SIG-M5 treated with dmso at 0.1 percent for 504 hours (cell line): Measurements from ENCODE around the gene BCAS2.

ENCODE experiments used
- DNase-seq: peaks from one replicate; lab custom pipeline; 2025; ENCODE audit not compliant: unreplicated experiment; lab: John Stamatoyannopoulos, UW

The BCAS2 gene

DNA sequence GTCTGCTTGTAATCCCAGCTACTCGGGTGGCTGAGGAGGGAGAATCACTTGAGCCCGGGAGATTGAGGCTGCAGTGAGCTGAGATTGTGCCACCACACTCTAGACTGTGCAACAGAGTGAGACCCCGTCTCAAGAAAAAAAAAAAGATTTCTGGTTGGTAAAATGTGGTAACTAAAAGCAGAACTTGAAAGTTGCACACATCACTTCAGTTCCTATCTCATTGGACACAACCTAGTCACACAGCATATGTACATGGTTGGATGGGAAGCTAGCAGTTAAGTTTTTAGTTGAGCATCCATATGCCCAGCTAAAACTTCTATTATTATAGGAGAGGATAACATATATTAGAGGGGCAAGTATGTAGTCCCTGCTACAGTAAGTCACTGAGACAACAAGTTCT lies 22.1 kb downstream of the BCAS2 start:
- DNase-seq: peak; percentile 49

DNA sequence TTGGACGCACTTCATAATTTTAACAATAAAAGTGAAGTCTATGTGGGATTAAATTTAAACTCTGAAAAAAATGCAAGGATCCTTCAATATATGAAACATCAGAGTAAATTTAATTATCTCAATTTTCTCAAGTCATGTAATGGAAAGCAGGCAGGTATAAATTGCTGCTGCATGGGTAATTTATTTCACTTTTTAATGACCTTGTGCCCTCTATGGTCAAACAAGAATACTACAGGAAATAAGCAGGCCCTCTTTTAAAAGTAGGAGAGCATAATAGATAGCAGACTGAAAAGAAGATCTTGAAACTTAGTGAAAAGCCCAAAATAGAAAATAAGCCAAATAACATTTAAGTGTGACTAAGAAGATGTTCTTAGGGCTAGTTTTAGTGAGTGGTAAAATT lies 22.9 kb downstream of the BCAS2 start:
- peak; percentile 70 for DNase-seq

DNA sequence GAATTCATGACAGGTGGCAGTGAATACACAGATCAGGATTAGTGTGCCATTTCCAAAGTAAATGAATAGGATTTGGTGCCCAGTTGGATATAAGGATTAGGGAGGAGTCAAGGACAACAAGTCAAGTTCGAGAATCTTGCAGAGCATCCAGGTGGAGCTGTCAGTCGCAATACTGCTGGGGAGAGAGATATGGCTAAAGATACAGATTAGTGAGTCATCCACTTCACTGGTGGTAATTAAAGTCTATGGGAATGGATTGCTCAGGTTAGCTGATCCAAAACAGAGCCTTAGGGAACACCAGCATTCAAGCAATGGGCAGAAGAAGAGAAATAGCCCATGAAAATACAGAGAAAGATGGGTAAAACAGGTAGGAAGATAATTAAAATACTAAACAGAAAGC lies 26.8 kb downstream of the BCAS2 start:
- no peak for DNase-seq

DNA sequence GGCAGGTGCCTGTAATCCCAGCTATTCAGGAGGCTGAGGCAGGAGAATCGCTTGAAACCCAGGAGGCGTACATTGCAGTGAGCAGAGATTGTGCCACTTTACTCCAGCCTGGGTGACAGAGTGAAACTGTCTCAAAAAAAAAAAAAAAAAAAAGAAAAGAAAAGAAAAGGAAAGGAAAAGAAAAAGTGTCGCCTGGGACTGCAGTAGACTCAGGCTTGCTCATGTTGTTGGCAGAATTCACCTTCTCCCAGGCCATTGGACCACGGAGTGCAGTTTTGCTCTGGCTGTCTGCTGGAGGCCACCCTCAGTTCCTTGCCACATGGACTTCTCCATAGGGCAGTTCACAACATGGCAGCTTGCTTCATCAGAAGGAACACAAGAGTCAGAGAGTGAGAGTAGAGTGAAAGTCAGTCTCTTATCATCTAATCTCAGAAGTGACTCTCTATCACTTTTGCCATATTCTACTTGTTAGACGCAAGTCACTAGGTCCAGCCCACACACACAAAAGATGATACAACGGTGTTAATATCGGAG lies 29.2 kb downstream of the BCAS2 start:
- no peak for DNase-seq

DNA sequence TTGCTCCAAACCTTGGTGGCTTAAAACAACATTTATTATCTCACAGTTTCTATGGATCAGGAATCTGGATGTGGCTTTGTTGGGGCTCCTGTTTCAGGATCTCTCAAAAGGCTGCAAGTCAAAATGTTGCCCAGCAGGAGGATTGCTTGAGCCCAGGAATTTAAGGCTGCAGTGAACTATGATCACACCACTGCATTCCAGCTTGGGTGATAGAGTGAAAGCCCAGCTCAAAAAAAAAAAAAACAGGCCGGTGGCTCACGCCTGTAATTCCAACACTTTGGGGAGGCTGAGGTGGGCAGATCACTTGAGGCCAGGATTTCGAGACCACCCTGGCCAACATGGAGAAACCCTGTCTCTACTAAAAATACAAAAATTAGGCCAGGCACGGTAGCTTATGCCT lies 30.0 kb downstream of the BCAS2 start:
- DNase-seq: no peak

DNA sequence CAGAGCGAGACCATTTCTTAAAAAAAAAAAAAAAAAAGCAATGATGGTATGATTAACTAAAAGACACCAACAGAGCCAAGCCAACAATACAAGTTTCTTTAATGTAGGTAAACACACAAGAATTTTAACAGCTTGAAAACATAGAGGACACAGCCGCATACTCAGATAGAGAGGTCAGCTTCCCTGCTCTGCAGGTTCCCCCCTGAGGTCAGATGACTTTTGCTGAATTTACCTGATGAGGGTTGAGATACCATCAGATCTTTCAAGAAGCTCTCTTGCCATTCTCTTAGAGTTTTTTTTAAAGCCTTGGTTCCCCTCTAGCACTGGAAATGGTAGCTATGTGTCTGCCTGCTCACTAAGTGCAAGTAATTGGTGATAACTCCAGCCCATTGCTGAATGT lies 31.1 kb downstream of the BCAS2 start:
- no peak for DNase-seq

DNA sequence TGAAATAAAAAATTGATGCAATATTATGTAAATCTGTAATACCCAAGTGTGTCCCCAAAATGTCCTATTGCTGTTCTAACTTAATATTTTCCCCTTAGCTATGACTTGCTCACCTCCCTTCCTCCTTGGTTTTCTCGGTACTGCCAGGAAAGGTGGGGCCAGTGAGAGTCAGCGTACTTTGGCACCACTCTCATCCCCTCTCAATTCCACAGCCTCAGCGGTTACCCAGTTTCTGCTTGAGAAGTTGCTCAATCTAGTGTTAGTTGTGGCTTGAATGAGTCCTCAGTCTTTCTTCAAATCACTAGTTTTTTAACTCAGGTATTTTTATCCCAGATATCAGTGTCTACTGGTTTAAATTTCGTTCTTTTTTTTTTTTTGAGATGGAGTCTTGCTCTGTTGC lies 32.3 kb downstream of the BCAS2 start:
- peak; percentile 45 for DNase-seq

DNA sequence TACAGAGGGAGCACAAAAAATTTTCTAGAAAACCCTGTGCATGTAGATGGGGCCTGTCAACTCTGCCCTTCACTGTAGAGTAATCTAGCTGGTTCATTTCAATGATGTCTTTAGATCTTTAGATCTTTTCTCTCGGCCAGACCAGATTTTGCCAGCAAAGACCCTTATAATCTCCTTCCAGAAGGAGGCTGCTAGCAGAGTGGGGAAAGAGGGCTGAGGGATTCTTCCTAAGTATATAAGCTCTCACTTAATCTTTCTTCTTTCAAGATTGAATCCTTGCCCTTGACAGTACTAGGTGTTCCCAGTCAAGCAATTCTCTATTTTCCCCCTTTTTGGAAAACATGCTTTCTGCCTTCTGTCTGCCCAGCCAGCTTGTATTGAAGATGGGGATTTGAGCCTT lies 34.3 kb downstream of the BCAS2 start:
- no peak for DNase-seq

DNA sequence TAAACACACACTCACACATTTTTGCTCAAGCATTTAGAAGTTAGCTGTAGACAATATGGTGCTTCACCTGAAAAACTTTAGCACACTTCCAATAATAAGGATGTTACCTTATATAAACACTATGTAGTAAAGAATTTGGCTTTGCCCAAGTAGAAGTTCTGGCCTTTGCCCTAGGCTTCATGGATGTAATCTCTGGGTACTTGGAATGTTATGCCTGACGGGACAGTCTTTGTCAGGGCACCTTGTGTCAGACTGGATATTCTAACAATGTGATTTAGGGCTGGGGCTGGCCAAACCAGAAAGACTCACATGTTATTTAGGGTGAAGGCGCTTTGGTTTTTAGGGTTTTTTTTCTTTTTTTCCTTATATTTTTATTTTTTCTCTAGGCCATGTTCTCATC lies 35.6 kb downstream of the BCAS2 start:
- DNase-seq: no peak

DNA sequence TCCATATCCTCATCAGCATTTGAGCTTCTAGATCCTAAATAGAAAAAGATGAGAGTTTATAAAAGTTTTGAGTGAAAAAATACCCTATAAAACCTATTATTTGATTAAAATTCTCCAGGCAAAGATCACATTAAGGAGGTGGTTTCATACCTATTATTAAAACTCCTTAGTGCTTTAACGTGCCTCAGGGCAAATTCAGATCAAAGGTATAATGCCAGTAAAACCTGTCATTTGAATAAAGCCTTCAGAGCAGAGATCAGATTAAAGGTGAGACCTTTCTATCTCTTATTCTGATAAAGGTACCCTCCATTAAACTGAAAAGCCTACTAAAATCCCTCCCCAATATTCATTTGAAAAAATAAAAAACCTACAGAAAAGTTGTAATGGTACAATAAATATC lies 36.1 kb downstream of the BCAS2 start:
- no peak for DNase-seq

DNA sequence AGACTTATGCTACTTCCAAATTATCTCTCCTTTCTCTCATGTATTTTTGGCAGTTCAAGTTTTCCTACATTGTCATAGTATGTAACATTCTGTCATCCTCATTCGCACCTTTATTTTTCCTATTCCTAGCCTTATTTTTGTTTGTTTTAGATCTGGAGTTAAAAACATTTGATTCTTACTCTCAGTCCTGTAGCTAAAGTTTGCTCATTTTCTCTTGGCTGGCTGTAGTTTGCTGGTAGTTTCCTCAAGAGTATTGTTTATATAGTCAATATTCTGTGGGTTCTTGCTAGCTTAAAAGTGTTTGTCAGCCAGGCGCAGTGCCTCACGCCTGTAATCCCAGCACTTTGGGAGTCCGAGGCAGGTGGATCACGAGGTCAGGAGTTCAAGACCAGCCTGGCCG lies 40.6 kb downstream of the BCAS2 start:
- no peak for DNase-seq

DNA sequence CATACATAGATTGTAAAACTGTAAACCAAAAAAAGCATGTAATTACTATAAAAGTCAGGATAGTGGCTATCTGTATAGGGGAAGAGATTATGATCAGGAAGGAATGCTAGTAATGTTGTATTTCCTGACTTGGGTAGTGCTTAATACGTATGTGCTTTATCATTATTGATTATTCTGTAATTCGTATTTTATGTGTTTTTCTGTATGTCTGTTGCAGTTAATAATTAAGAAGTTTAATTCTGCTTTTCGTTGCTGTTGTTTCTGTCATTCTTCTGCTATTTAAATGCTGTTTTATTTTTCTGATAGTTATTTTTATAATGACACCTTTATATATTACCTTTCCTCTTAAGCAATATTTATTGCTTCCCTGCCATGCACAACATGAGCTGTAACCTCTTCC lies 41.1 kb downstream of the BCAS2 start:
- DNase-seq: peak; percentile 41

DNA sequence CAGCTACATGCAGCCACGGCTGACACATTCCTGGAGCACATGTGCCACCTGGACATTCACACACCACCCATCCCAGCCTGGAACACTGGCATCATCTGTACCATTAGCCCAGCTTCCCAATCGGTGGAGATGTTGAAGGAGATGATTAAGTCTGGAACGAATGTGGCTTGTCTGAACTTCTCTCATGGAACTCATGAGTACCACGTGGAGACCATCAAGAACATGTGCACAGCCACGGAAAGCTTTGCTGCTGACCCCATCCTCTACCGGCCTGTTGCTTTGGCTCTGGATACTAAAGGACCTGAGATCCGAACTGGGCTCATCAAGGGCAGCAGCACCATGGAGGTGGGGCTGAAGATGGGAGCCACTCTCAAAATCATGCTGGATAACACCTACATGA lies 45.4 kb downstream of the BCAS2 start:
- DNase-seq: no peak

DNA sequence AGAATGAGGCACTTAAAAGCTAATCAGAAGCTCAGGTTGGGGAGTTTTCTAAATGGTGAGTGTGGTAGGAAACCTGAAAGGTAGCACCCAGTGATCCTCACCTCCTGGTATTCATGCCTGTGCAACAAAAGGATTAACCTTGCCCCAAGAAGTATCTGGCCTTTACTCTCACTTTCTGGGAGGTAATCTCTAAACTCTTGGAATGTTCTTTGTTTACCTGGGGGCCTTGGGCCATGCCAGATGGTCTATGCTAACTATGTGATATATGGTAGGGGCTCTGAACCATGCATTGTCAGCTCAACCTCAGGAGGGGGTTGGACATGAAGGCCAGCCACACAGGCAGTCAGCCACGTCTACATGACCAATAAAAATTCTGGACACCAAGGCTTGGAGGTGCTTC lies 46.0 kb downstream of the BCAS2 start:
- DNase-seq: no peak

DNA sequence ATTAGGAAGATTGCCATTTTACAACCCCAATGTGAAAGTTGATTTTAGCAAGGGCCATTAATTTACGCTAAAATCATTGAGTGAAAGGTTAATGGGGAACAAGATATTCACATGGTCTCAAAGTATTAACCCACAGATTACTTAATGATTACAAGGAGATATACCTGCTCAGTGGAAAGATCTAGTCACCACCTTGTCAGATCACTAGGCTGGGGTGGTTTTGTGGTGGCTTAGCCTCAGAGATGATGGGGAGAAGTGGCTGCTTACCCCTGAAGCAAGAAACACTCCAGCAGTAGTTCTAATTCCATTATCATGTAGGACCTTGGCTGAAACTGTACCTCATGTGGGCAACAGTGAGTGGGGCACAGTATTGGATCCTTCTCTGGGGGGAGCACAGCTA lies 50.3 kb downstream of the BCAS2 start:
- no peak for DNase-seq

DNA sequence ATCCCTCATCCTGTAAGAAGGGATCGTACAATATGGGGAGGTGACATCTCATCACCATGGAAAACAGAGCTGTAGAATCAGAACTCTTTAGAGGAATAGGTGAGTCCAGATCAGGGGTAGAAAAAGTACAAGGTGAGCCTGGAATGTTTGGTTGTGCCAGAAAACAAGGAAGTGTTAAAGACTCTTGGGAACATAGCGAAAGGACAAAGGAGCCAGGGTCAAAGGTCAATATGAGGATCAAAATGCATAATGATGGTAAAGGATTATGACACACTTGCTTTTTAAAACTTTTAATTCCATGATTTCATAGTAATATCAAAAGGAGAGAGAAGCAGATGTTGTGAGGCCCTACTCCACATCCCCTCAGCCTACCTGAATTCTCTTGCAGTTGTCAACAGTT lies 51.2 kb downstream of the BCAS2 start:
- no peak for DNase-seq

DNA sequence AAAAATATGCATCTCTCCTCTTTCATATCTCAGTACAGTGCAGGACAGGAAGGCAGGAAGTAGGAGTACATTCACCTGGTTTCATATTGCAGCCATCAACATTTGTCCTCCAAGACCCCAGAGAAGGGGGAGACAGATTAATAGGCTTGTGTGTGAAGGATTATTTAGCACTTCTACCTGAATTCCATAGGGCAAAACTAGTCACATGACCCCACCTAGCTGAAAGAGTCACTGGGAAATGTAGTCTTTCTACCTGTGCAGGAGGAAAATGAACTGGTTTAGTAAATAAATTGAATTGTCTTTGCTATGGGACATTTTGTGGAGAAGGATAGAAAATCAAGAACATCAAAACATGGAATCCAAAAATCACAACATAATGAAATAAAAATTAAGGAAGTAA lies 56.5 kb downstream of the BCAS2 start:
- DNase-seq: peak; percentile 52

DNA sequence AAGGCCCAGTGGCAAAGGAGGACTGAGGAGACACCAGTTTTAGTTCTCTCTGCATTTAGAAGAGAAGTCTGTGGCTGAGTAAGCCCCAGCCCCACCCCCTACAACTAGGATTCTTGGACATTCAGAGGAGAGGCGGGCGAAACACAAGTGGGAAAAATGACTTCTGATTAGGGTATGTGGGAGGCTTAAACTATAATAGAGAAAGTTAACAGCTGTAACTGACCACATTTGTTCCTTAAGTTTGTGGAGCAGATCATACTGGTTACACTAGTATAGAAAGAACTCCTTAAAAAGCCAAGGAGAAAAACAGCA lies 59.2 kb downstream of the BCAS2 start:
- no peak for DNase-seq

DNA sequence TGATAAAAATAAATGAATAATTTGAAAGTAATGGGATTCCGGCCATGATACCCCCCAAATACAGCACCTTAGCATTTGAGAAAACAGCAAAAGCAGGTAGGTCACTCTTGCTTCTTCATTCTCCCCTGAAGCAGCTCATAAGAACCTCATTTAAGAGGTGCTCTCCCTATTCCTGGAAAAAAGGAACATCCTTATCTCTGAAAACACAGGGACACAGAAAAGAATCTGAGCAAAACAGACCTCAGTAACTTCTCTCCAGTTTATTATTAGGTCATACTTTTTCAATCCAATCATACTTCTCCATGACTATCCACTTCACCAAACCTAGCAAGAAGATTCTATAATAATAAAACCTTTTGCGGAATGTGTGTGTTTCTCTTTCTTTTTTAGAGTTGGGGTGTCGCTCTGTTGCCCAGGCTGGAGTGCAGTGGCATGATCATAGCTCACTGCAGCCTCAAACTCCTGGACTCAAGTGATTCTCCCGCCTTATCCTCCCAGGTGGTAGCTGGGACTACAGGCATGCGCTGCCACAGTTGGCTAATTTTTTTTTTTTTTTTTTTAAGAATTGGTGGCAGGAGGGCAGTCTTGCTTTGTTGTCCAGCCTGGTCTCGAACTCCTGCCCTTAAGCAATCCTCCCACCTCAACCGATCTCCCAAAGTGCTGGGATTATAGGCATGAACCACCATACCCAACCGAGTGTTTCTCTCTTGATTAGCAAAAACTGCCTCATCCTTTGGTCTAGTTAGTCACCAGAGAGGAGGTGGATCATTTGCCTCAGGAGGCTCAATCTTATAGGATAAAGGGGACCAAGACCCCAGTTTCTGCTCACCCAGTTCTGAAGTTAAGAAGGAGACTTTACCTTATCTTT lies 59.8 kb downstream of the BCAS2 start:
- DNase-seq: no peak
